Activated CD8-positive, alpha-beta T cell treated with anti-CD3 and anti-CD28 coated beads for 36 hours (primary cell): ENCODE measurements around the gene UBE2G1. TPM values are rescaled to one million over a fixed set of nuclear protein-coding genes. Genes with fewer than 3 reads are reported as not detected.
A peak's percentile ranks its signal among the peaks of the same experiment; 100 is the strongest.

Experiments
- ATAC-seq: fragments of 200-7000 bp; cut with Tn5 transposase; one replicate; pipeline ENCODE4 v1.10.0; 2021; ENCODE audit warnings: mild to moderate bottlenecking, moderate library complexity
- CTCF ChIA-PET: fragments of 350-600 bp; sonication (Branson Sonifier 250); formaldehyde crosslinking; loops from one replicate; lab custom pipeline; 2021; ENCODE audit warnings: antibody characterized with exemption; lab: Charles Lee
- POLR2A ChIA-PET: fragments of 350-600 bp; sonication (Branson Sonifier 250); formaldehyde crosslinking; loops from one replicate; lab custom pipeline; 2021; ENCODE audit warnings: antibody characterized with exemption; lab: Charles Lee
- DNase-seq: peaks from one replicate; pipeline ENCODE4 v3.0.0-alpha.2; 2020
- H3K27ac Mint-ChIP-seq: one replicate; pipeline ENCODE4 v1.8.0; 2021; ENCODE audit warnings: mild to moderate bottlenecking, mixed read lengths
- H3K27me3 Mint-ChIP-seq: one replicate; pipeline ENCODE4 v1.8.0; 2021; ENCODE audit warnings: mixed read lengths
- H3K36me3 Mint-ChIP-seq: one replicate; pipeline ENCODE4 v1.8.0; 2021; ENCODE audit warnings: low read depth, mixed read lengths
- H3K4me1 Mint-ChIP-seq: one replicate; pipeline ENCODE4 v1.8.0; 2021; ENCODE audit warnings: low read depth, mixed read lengths
- H3K4me3 Mint-ChIP-seq: one replicate; pipeline ENCODE4 v1.8.0; 2021; ENCODE audit warnings: mild to moderate bottlenecking, moderate library complexity, mixed read lengths
- H3K9me3 Mint-ChIP-seq: one replicate; pipeline ENCODE4 v1.8.0; 2021; ENCODE audit warnings: mixed read lengths
- intact Hi-C: fragments of 100-400 bp; cut with micrococcal nuclease; formaldehyde crosslinking; loops from one replicate; pipeline ENCODE4 v1.10.0; 2022
- total RNA-seq, 2 experiments: library from RNA; stranded (reverse); gene quantifications; one replicate each; pipeline ENCODE4 v1.2.3, GENCODE V29; 2021
- TF ChIP-seq, protein P1 (sequence below): fragments of 200-600 bp; IDR thresholded peaks from one replicate; pipeline ENCODE4 v1.8.0; 2022; ENCODE audit warnings: antibody characterized with exemption, mild to moderate bottlenecking

The UBE2G1 gene
- total RNA-seq, 2 experiments from 2014 or later = 40.2 to 44.0 TPM

DNA sequence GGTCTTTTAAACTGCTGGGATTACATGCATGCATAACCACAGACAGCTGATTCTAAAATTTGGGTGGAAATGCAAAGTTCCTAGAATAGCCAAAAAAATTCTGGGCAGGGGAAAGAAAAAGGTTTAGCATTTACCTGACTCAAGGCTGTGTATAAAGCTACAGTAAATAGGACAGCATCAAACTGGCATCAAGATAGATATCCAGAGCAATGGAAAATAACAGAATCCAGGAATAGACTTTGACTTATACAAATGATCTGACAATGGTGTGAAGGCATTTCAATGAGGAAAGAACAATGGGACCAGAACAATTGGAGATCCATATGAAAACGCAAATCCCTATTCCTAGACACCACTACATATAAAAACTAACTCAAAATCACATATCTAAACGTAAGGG is 115.6 kb downstream of the UBE2G1 start:
- H3K4me3 Mint-ChIP-seq = no peak overlapping the region
- no peak overlapping the region for H3K27ac Mint-ChIP-seq
- no peaks in the 10 kb centered on the region for H3K27me3 Mint-ChIP-seq
- POLR2A ChIA-PET = interaction anchor here (1.2 kb wide), 1 partner anchor 12 kb away, joined by 6 read pairs; the partner anchor contains the start of gene ANKFY1
- TF ChIP-seq, protein P1, sequence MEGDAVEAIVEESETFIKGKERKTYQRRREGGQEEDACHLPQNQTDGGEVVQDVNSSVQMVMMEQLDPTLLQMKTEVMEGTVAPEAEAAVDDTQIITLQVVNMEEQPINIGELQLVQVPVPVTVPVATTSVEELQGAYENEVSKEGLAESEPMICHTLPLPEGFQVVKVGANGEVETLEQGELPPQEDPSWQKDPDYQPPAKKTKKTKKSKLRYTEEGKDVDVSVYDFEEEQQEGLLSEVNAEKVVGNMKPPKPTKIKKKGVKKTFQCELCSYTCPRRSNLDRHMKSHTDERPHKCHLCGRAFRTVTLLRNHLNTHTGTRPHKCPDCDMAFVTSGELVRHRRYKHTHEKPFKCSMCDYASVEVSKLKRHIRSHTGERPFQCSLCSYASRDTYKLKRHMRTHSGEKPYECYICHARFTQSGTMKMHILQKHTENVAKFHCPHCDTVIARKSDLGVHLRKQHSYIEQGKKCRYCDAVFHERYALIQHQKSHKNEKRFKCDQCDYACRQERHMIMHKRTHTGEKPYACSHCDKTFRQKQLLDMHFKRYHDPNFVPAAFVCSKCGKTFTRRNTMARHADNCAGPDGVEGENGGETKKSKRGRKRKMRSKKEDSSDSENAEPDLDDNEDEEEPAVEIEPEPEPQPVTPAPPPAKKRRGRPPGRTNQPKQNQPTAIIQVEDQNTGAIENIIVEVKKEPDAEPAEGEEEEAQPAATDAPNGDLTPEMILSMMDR = no peak
- H3K36me3 Mint-ChIP-seq = peaks cover 11% of the 10 kb centered on the region
- CTCF ChIA-PET = interaction anchor here (1.3 to 5.4 kb wide), 8 partner anchors 8 to 53 kb away, joined by 3 to 37 read pairs (median 12); no protein-coding TSS in a partner anchor
- DNase-seq (no peak), ATAC-seq (no peak)
- peaks cover 49% of the 10 kb centered on the region for H3K4me1 Mint-ChIP-seq
- H3K9me3 Mint-ChIP-seq = no peaks in the 10 kb centered on the region
- intact Hi-C loops = no loop called here

DNA sequence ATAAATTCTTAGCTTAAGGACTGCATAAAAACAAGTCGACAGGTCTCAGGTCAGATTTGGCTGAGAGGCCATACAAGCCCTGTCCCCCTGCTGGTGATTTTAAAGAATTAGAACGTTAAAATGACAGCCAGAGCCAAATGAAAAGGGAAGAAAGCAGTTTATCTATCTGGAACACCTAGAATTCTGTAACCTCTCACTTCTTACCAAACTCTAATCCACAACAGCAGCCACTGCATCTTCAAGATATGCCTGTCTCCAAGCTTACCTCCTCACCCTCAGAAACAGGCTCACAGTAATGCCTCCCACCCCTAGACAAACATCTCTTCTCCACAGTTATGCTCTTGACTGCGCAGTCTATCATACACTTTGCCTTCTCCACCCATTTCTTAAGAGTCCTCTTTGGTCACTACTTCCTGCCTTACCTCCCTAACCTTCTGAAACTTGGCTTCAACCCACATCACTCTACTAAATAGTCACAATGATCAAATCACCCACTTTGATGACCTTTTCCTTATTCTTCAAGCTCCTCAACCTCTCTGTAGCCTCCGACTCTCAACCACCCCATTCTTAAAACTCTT is 116.9 kb downstream of the UBE2G1 start:
- ATAC-seq = no peak
- TF ChIP-seq, protein P1 = peak; percentile 52
- H3K4me1 Mint-ChIP-seq = peaks cover 41% of the 10 kb centered on the region
- no peaks in the 10 kb centered on the region for H3K9me3 Mint-ChIP-seq
- H3K27me3 Mint-ChIP-seq = no peaks in the 10 kb centered on the region
- ChIA-PET POLR2A (interaction anchor here (1.0 to 1.2 kb wide), 3 partner anchors 14 to 17 kb away, joined by 4 to 6 read pairs (median 4); partner anchors contain the start of gene ANKFY1), CTCF (interaction anchor here (0.6 to 5.4 kb wide), 18 partner anchors 9 to 166 kb away, joined by 3 to 37 read pairs (median 4); no protein-coding TSS in a partner anchor)
- H3K27ac Mint-ChIP-seq = no peak overlapping the region
- intact Hi-C loops = no loop called here
- H3K4me3 Mint-ChIP-seq = no peak overlapping the region
- no peak for DNase-seq
- peaks cover 7% of the 10 kb centered on the region for H3K36me3 Mint-ChIP-seq

DNA sequence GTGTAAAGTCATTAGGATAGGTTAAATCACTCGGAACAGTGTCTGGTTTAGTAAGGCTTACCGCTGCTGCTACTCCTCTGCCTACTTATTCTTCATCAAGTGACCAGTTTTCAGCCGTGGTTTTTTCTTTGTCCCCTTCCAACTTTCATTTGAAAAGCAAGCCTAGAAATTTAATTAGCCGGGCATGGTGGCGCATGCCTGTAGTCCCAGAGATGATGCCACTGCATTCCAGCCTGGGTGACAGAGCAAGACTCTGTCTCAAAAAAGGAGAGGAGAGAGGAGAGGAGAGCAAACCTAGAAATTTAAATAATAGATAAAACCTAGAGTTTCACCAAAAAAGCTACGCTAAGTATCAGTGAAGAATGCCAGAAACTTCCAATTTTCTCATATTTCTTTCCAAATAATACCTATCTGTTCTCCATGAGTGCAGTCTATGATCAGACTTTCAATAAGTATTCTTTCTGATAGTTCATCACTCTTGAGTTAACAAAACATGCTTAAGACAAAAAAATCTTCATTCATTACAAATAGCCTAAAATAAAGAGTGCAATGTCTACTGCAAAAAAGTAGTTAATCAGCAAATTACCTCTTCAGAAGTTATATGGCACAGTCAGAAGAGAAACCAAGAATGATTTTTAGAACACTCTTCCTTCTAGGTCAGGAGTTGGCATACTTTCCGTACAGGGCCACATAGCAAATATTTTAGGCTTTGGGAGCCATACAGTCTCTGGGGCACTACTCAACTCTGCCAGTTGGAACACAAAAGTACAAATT is 117.8 kb downstream of the UBE2G1 start:
- Mint-ChIP-seq H3K9me3 (no peaks in the 10 kb centered on the region), H3K36me3 (peaks cover 6% of the 10 kb centered on the region), H3K27me3 (no peaks in the 10 kb centered on the region), H3K27ac (no peak overlapping the region), H3K4me3 (no peak overlapping the region), H3K4me1 (peaks cover 40% of the 10 kb centered on the region)
- DNase-seq = no peak
- TF ChIP-seq, protein P1 = no peak
- ATAC-seq = no peak
- intact Hi-C loops = no loop called here
- CTCF ChIA-PET = interaction anchor here (0.6 to 5.4 kb wide), 15 partner anchors 8 to 106 kb away, joined by 3 to 37 read pairs (median 5); no protein-coding TSS in a partner anchor
- POLR2A ChIA-PET = interaction anchor here (1.0 to 1.1 kb wide), 2 partner anchors 15 to 17 kb away, joined by 4 read pairs; no protein-coding TSS in a partner anchor

GRCh38 chr17:4247971-4248388 is 118.5 kb downstream of the UBE2G1 start:
- intact Hi-C loops = no loop called here
- H3K27ac Mint-ChIP-seq = no peak overlapping the region
- TF ChIP-seq, protein P1 = no peak
- ChIA-PET POLR2A (interaction anchor here (0.9 to 1.1 kb wide), 2 partner anchors 16 to 18 kb away, joined by 4 read pairs; partner anchors contain the start of gene ANKFY1), CTCF (interaction anchor here (4.6 to 5.4 kb wide), 2 partner anchors 11 to 32 kb away, joined by 31 to 37 read pairs; no protein-coding TSS in a partner anchor)
- H3K27me3 Mint-ChIP-seq = no peaks in the 10 kb centered on the region
- peaks cover 2% of the 10 kb centered on the region for H3K36me3 Mint-ChIP-seq
- peak; percentile 17 for ATAC-seq
- H3K9me3 Mint-ChIP-seq = no peaks in the 10 kb centered on the region
- DNase-seq = no peak
- H3K4me3 Mint-ChIP-seq = no peak overlapping the region
- peaks cover 36% of the 10 kb centered on the region for H3K4me1 Mint-ChIP-seq
